Stomach (tissue), 9 donors: ENCODE results near the gene LDLRAD2. TPM values are rescaled to one million over a fixed set of nuclear protein-coding genes. Genes with fewer than 3 reads are reported as not detected.

ENCODE experiments used
- DNase-seq, 2 donors: peaks; one replicate each; pipeline versions ENCODE4 v3.0.0 to v3.0.0-alpha.2; 2013 to 2019
- H3K27ac ChIP-seq, 5 donors: fragments of 200-600 bp in 4 of 5; sonication (generic) in 4 of 5; one replicate each; pipeline ENCODE4 v1.5.1; 2013 to 2019; ENCODE audit warnings: mild to moderate bottlenecking in 1 of 5, moderate library complexity in 1 of 5
- H3K27me3 ChIP-seq, 3 donors: fragments of 200-600 bp; sonication (generic); one replicate each; pipeline ENCODE4 v1.5.1; 2017 to 2019; ENCODE audit warnings: mixed run types in 1 of 3
- H3K36me3 ChIP-seq, 4 donors: fragments of 200-600 bp; sonication (generic); 1 replicate in 3 of 4; 2 replicates in 1 of 4; pipeline ENCODE4 v1.5.1; 2016 to 2019
- H3K4me1 ChIP-seq, 4 donors: fragments of 200-600 bp; sonication (generic); one replicate each; pipeline ENCODE4 v1.5.1; 2016 to 2019
- H3K4me3 ChIP-seq, 4 donors: fragments of 200-600 bp; sonication (generic) in 3 of 4; one replicate each; pipeline ENCODE4 v1.5.1; 2016 to 2019; ENCODE audit warnings: mild to moderate bottlenecking in 1 of 4
- H3K9me3 ChIP-seq, 4 donors: fragments of 200-600 bp; sonication (generic); one replicate each; pipeline ENCODE4 v1.5.1; 2016 to 2019
- EP300 ChIP-seq: sonication (generic); formaldehyde crosslinking; IDR thresholded peaks from one replicate; pipeline ENCODE4 v1.6.1; 2017; ENCODE audit warnings: antibody characterized with exemption
- POLR2A ChIP-seq, 4 donors: fragments of 450-650 bp; IDR thresholded peaks; one replicate each; pipeline ENCODE4 v1.6.1; 2016; ENCODE audit warnings: antibody characterized with exemption in 4 of 4, control low read depth in 2 of 4, mild to moderate bottlenecking in 1 of 4, moderate library complexity in 1 of 4
- POLR2AphosphoS5 ChIP-seq, 3 donors: sonication (generic); formaldehyde crosslinking; IDR thresholded peaks; one replicate each; pipeline ENCODE4 v1.6.1; 2016; ENCODE audit warnings: antibody characterized with exemption in 3 of 3
- WGBS, 5 donors: extraction: QIAGEN DNeasy Blood & Tissue Kit in 3 of 5; methylation state at CpG; one replicate each; pipeline versions ENCODE4 v1.1.5 to v1.1.7; 2013 to 2018; 5-methylcytosine and 5-hydroxymethylcytosine counted together
- intact Hi-C: fragments of 100-400 bp; cut with DNase I; formaldehyde crosslinking; loops from one replicate; pipeline ENCODE4 v1.15.1; 2023; ENCODE audit warnings: low total_unique reads
- polyA plus RNA-seq, 3 donors: library from polyadenylated mRNA; stranded (reverse); fragments of 200-250 nt; gene quantifications; one replicate each; pipeline ENCODE4 v1.2.3, GENCODE V29; 2013
- total RNA-seq, 5 donors: library from RNA; depleted of rRNA; stranded (reverse); fragments of >200 nt; gene quantifications; one replicate each; pipeline versions ENCODE4 v1.1.0 to v1.2.3, GENCODE V29; 2014 to 2016
- TF ChIP-seq, protein P1 (sequence below), 7 experiments: fragments of 450-650 bp in 4 of 7; fragments of 200-600 bp in 3 of 7; sonication (generic) in 3 of 7; IDR thresholded peaks; one replicate each; pipeline ENCODE4 v1.5.1; 2016 to 2019; ENCODE audit warnings: antibody characterized with exemption in 7 of 7, control low read depth in 2 of 7, mild to moderate bottlenecking in 1 of 7
- donor health status: healthy with polysubstance abuse.
- donor health status: Bipolar disorder and iron deficiency.
- donor health status: healthy.

The LDLRAD2 gene
- total and polyA plus RNA-seq, 8 donors, result 0.72 to 2.6 (median 1.6) TPM; not detected in 3

GRCh38 chr1:21822349-21822748 is 10.3 kb downstream of the LDLRAD2 start:
- Histone ChIP-seq H3K27me3 (no peaks in the 10 kb centered on the region), H3K4me3 (no peak overlapping the region), H3K36me3 (peaks cover 64 to 70% (median 69%) of the 10 kb centered on the region in 4 donors), H3K27ac (peak overlapping the region in 1 of 5 donors; percentile 1), H3K4me1 (peaks cover 0 to 11% (median 5%) of the 10 kb centered on the region in 4 donors), H3K9me3 (no peaks in the 10 kb centered on the region)
- intact Hi-C loops, result no loop called here
- DNase-seq, result peak in 1 of 2 donors; percentile 30
- no peak for TF ChIP-seq POLR2A (IDR thresholded peaks at IDR 0.05)
- TF ChIP-seq POLR2AphosphoS5 (IDR thresholded peaks at IDR 0.05), result no peak
- no peak for TF ChIP-seq EP300
- TF ChIP-seq, protein P1, sequence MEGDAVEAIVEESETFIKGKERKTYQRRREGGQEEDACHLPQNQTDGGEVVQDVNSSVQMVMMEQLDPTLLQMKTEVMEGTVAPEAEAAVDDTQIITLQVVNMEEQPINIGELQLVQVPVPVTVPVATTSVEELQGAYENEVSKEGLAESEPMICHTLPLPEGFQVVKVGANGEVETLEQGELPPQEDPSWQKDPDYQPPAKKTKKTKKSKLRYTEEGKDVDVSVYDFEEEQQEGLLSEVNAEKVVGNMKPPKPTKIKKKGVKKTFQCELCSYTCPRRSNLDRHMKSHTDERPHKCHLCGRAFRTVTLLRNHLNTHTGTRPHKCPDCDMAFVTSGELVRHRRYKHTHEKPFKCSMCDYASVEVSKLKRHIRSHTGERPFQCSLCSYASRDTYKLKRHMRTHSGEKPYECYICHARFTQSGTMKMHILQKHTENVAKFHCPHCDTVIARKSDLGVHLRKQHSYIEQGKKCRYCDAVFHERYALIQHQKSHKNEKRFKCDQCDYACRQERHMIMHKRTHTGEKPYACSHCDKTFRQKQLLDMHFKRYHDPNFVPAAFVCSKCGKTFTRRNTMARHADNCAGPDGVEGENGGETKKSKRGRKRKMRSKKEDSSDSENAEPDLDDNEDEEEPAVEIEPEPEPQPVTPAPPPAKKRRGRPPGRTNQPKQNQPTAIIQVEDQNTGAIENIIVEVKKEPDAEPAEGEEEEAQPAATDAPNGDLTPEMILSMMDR (IDR thresholded peaks at IDR 0.05), result no peak
- whole genome bisulfite sequencing, 5 donors, result 48 to 76% (median 63%) methylated on average over 6 to 9 of the region's 9 CpGs

DNA sequence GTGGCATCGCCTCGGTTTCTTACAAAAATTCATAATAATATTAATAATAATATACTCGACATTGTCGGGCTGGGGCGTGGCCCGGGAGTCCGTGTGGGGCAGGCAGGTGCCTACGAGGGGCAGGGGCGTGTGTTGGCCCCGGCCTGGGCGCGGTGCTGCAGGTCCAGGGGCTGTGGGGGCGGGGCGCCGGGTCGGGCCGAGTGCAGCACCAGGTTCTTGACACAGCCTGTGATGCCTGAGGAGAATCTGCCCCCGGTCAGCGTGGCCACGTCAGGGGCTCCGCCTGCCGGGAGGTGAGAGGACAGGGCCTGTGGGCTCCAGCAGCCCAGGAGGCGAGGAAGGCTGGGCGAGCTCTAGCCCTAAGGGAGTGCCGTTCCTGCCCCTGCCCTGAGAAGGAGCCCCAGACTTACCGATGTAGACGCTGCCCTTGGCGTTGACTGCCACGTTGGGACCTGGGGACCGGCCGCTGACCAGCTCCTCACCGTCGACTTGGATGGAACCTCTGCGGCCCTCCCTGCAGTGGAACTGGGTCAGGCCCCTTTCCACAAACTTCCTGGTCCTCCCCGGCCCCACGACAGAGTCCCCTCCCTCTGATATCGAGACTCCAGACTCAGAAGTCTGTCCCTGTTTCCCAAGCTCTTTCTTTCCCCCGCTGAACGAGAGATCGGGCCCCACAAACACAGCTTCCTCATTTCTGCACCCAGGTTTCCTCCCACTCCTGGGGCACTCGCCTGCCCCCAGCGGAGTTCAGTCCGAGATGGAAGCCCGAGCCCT is 11.3 kb downstream of the LDLRAD2 start:
- WGBS, 5 donors, result 79 to 83% (median 81%) methylated on average over 29 to 44 of the region's 44 CpGs
- H3K27me3 ChIP-seq, result no peaks in the 10 kb centered on the region
- no peak overlapping the region for H3K4me3 ChIP-seq
- peak overlapping the region in 1 of 5 donors; percentile 13 for H3K27ac ChIP-seq
- no peak for TF ChIP-seq POLR2AphosphoS5 (IDR thresholded peaks at IDR 0.05)
- no peak for TF ChIP-seq EP300
- TF ChIP-seq POLR2A (IDR thresholded peaks at IDR 0.05), result no peak
- TF ChIP-seq, protein P1 (IDR thresholded peaks at IDR 0.05), result no peak
- intact Hi-C loops, result no loop called here
- H3K36me3 ChIP-seq, result peaks cover 75 to 81% (median 80%) of the 10 kb centered on the region in 4 donors
- H3K4me1 ChIP-seq, result peaks cover 0 to 9% (median 5%) of the 10 kb centered on the region in 4 donors
- no peaks in the 10 kb centered on the region for H3K9me3 ChIP-seq
- DNase-seq, result peak in 1 of 2 donors; percentile 5

GRCh38 chr1:21823980-21824702 is 12.1 kb downstream of the LDLRAD2 start:
- Histone ChIP-seq H3K4me3 (no peak overlapping the region), H3K4me1 (peaks cover 0 to 1% (median under 1%) of the 10 kb centered on the region in 4 donors), H3K27ac (peak overlapping the region in 1 of 5 donors; percentile 13), H3K27me3 (no peaks in the 10 kb centered on the region), H3K36me3 (peaks cover 82 to 88% (median 87%) of the 10 kb centered on the region in 4 donors), H3K9me3 (no peaks in the 10 kb centered on the region)
- intact Hi-C loops, result no loop called here
- 86 to 89% (median 87%) methylated on average over 15 to 22 of the region's 22 CpGs for WGBS, 5 donors
- no peak for TF ChIP-seq EP300
- TF ChIP-seq POLR2AphosphoS5 (IDR thresholded peaks at IDR 0.05), result no peak
- TF ChIP-seq POLR2A (IDR thresholded peaks at IDR 0.05), result no peak
- TF ChIP-seq, protein P1 (IDR thresholded peaks at IDR 0.05), result no peak
- peak in 1 of 2 donors; percentile 4 for DNase-seq

GRCh38 chr1:21824926-21825325 is 12.9 kb downstream of the LDLRAD2 start:
- intact Hi-C loops, result no loop called here
- Histone ChIP-seq H3K36me3 (peaks cover 90 to 96% (median 95%) of the 10 kb centered on the region in 4 donors), H3K27ac (no peak overlapping the region), H3K4me3 (no peak overlapping the region), H3K4me1 (no peaks in the 10 kb centered on the region), H3K27me3 (no peaks in the 10 kb centered on the region), H3K9me3 (no peaks in the 10 kb centered on the region)
- no peak for DNase-seq
- 73 to 96% (median 93%) methylated on average over 2 of the region's 2 CpGs for WGBS, 5 donors
- TF ChIP-seq EP300 (no peak), POLR2A (IDR thresholded peaks at IDR 0.05) (no peak), POLR2AphosphoS5 (IDR thresholded peaks at IDR 0.05) (no peak)
- TF ChIP-seq, protein P1 (IDR thresholded peaks at IDR 0.05), result no peak
